H1 (cell line): ENCODE results near the gene KLF6. TPM values are rescaled to one million over a fixed set of nuclear protein-coding genes. Genes with fewer than 3 reads are reported as not detected.

ENCODE experiments used
- KDM1A ChIP-seq: fragments of 200-600, 300-600 bp; sonication (generic); IDR thresholded peaks from 2 replicates; pipeline ENCODE4 v1.7.1; 2016; ENCODE audit warnings: mild to moderate bottlenecking, low read length, borderline replicate concordance
- TAF1 ChIP-seq: IDR thresholded peaks from 2 replicates; pipeline ENCODE4 v1.6.1; 2011; ENCODE audit warnings: mild to moderate bottlenecking, low read depth, low read length
- polyA plus RNA-seq, 7 experiments: library from polyadenylated mRNA; depleted of rRNA in 3 of 7; stranded (reverse) in 5 of 7; unstranded in 2 of 7; fragments of >200 nt in 5 of 7; fragments of 200-250 nt in 2 of 7; gene quantifications; 1 replicate in 5 of 7; 2 replicates in 1 of 7; 4 replicates in 1 of 7; pipeline versions ENCODE4 v1.2.1 to v1.2.3, GENCODE V29; 2011 to 2013; ENCODE audit warnings: missing spikeins in 2 of 7, mixed read lengths in 2 of 7
- total RNA-seq: library from RNA; stranded (reverse); fragmentation: NEBNext Ultra II Directional; extraction: Animal tissue kit (Norgen Biotek cat#: 25700); gene quantifications from 2 replicates; pipeline ENCODE4 v1.2.1, GENCODE V29; 2021
- TF ChIP-seq, protein P1 (sequence below): fragments of 300-600 bp; sonication (generic); IDR thresholded peaks from 2 replicates; pipeline ENCODE4 v1.7.1; 2012; ENCODE audit warnings: low read length, moderate library complexity, mild to moderate bottlenecking, inconsistent platforms; ENCODE audit not compliant: insufficient replicate concordance

KLF6 gene
- total and polyA plus RNA-seq, 2 of the 8 experiments (the other 6 are each of a cell fraction or from before 2014, with no cell fraction given), result 5.7 to 19.5 TPM

DNA sequence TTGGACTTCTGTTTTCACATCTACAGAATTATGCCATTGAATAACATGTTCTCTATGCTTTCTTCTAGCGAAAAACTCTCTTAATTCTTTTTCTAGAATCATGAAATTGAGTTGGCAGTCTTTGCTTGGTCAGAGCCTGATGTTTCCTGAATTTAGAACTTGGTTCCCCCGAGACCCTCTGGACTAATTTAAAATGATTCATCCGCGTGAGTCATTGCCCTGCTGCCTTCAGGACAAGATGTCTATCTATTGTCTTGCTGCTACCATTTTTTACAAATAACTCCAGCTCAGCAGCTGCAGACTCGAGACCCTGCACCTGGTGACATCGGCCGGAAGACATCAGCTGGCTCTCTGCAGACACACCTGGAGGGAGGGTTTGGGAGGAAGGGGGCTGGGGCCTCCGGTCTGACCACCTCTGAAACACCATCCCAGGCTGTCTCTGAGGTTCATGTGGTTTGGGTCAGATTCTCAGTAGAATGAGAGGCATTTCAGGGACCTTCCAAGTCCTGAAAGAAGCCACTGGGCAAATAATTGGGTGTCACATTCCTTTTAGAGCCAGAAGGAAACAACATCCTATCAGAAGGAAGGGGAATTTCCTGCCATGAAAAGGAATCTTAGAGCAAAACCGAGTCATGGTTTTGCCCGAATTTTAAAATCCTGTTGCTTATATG is 20.9 kb upstream of the KLF6 start (continued):
- TF ChIP-seq, protein P1, sequence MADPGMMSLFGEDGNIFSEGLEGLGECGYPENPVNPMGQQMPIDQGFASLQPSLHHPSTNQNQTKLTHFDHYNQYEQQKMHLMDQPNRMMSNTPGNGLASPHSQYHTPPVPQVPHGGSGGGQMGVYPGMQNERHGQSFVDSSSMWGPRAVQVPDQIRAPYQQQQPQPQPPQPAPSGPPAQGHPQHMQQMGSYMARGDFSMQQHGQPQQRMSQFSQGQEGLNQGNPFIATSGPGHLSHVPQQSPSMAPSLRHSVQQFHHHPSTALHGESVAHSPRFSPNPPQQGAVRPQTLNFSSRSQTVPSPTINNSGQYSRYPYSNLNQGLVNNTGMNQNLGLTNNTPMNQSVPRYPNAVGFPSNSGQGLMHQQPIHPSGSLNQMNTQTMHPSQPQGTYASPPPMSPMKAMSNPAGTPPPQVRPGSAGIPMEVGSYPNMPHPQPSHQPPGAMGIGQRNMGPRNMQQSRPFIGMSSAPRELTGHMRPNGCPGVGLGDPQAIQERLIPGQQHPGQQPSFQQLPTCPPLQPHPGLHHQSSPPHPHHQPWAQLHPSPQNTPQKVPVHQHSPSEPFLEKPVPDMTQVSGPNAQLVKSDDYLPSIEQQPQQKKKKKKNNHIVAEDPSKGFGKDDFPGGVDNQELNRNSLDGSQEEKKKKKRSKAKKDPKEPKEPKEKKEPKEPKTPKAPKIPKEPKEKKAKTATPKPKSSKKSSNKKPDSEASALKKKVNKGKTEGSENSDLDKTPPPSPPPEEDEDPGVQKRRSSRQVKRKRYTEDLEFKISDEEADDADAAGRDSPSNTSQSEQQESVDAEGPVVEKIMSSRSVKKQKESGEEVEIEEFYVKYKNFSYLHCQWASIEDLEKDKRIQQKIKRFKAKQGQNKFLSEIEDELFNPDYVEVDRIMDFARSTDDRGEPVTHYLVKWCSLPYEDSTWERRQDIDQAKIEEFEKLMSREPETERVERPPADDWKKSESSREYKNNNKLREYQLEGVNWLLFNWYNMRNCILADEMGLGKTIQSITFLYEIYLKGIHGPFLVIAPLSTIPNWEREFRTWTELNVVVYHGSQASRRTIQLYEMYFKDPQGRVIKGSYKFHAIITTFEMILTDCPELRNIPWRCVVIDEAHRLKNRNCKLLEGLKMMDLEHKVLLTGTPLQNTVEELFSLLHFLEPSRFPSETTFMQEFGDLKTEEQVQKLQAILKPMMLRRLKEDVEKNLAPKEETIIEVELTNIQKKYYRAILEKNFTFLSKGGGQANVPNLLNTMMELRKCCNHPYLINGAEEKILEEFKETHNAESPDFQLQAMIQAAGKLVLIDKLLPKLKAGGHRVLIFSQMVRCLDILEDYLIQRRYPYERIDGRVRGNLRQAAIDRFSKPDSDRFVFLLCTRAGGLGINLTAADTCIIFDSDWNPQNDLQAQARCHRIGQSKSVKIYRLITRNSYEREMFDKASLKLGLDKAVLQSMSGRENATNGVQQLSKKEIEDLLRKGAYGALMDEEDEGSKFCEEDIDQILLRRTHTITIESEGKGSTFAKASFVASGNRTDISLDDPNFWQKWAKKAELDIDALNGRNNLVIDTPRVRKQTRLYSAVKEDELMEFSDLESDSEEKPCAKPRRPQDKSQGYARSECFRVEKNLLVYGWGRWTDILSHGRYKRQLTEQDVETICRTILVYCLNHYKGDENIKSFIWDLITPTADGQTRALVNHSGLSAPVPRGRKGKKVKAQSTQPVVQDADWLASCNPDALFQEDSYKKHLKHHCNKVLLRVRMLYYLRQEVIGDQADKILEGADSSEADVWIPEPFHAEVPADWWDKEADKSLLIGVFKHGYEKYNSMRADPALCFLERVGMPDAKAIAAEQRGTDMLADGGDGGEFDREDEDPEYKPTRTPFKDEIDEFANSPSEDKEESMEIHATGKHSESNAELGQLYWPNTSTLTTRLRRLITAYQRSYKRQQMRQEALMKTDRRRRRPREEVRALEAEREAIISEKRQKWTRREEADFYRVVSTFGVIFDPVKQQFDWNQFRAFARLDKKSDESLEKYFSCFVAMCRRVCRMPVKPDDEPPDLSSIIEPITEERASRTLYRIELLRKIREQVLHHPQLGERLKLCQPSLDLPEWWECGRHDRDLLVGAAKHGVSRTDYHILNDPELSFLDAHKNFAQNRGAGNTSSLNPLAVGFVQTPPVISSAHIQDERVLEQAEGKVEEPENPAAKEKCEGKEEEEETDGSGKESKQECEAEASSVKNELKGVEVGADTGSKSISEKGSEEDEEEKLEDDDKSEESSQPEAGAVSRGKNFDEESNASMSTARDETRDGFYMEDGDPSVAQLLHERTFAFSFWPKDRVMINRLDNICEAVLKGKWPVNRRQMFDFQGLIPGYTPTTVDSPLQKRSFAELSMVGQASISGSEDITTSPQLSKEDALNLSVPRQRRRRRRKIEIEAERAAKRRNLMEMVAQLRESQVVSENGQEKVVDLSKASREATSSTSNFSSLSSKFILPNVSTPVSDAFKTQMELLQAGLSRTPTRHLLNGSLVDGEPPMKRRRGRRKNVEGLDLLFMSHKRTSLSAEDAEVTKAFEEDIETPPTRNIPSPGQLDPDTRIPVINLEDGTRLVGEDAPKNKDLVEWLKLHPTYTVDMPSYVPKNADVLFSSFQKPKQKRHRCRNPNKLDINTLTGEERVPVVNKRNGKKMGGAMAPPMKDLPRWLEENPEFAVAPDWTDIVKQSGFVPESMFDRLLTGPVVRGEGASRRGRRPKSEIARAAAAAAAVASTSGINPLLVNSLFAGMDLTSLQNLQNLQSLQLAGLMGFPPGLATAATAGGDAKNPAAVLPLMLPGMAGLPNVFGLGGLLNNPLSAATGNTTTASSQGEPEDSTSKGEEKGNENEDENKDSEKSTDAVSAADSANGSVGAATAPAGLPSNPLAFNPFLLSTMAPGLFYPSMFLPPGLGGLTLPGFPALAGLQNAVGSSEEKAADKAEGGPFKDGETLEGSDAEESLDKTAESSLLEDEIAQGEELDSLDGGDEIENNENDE, result no peak
- TF ChIP-seq KDM1A (no peak), TAF1 (no peak)
